NCI-H2196 (cell line): ENCODE results near the gene THEM5.
"Not testable (repeated sequence)": the region's sequence is repeated elsewhere in the genome, so short reads cannot be mapped to it uniquely, and the experiment has no call there.

Experiments
- DNase-seq: peaks from one replicate; lab custom pipeline; 2025; ENCODE audit not compliant: unreplicated experiment; lab: John Stamatoyannopoulos, UW

The THEM5 gene

GRCh38 chr1:151868486-151868885 lies 15.0 kb upstream of the THEM5 start:
- DNase-seq: no peak

- no peak for DNase-seq
Measured at GRCh38 chr1:151867765-151868411, 14.4 kb upstream of the THEM5 start.

GRCh38 chr1:151867321-151867720 lies 13.8 kb upstream of the THEM5 start:
- no peak for DNase-seq

- DNase-seq: no peak
Measured at GRCh38 chr1:151864411-151864810, 10.9 kb upstream of the THEM5 start.

- DNase-seq: no peak
Measured at GRCh38 chr1:151862604-151863003, 9.1 kb upstream of the THEM5 start.

- DNase-seq: no peak
Measured at GRCh38 chr1:151860504-151861187, 7.1 kb upstream of the THEM5 start.

- no peak for DNase-seq
Measured at GRCh38 chr1:151859891-151860293, 6.4 kb upstream of the THEM5 start.

GRCh38 chr1:151858886-151859665 lies 5.6 kb upstream of the THEM5 start:
- no peak for DNase-seq

GRCh38 chr1:151858030-151858746 lies 4.7 kb upstream of the THEM5 start:
- DNase-seq: no peak

- no peak for DNase-seq
Measured at GRCh38 chr1:151855933-151856332, 2.4 kb upstream of the THEM5 start.

GRCh38 chr1:151855516-151855915 lies 2.0 kb upstream of the THEM5 start:
- DNase-seq: not testable (repeated sequence)

- DNase-seq: no peak
Measured at GRCh38 chr1:151854658-151855057, 1.1 kb upstream of the THEM5 start.

GRCh38 chr1:151852733-151853132 lies 779 bp downstream of the THEM5 start:
- no peak for DNase-seq

GRCh38 chr1:151851886-151852285 lies 1.6 kb downstream of the THEM5 start:
- DNase-seq: no peak

- DNase-seq: no peak
Measured at GRCh38 chr1:151849871-151850270, 3.6 kb downstream of the THEM5 start.

GRCh38 chr1:151849126-151849525 lies 4.4 kb downstream of the THEM5 start:
- no peak for DNase-seq

GRCh38 chr1:151847867-151848596 lies 5.5 kb downstream of the THEM5 start:
- DNase-seq: no peak

GRCh38 chr1:151846686-151847237 lies 6.8 kb downstream of the THEM5 start:
- no peak for DNase-seq

GRCh38 chr1:151846062-151846568 lies 7.4 kb downstream of the THEM5 start:
- DNase-seq: no peak

GRCh38 chr1:151843398-151843797 lies 10.1 kb downstream of the THEM5 start:
- DNase-seq: no peak
